Measurements from ENCODE around the gene BTBD9. TPM values are rescaled to one million over a fixed set of nuclear protein-coding genes. Genes with fewer than 3 reads are reported as not detected.

The BTBD9 gene
- total and polyA plus RNA-seq, 2 of the 13 experiments (the other 11 are each of a cell fraction or from before 2014, with no cell fraction given), result 1.2 to 3.0 TPM

DNA sequence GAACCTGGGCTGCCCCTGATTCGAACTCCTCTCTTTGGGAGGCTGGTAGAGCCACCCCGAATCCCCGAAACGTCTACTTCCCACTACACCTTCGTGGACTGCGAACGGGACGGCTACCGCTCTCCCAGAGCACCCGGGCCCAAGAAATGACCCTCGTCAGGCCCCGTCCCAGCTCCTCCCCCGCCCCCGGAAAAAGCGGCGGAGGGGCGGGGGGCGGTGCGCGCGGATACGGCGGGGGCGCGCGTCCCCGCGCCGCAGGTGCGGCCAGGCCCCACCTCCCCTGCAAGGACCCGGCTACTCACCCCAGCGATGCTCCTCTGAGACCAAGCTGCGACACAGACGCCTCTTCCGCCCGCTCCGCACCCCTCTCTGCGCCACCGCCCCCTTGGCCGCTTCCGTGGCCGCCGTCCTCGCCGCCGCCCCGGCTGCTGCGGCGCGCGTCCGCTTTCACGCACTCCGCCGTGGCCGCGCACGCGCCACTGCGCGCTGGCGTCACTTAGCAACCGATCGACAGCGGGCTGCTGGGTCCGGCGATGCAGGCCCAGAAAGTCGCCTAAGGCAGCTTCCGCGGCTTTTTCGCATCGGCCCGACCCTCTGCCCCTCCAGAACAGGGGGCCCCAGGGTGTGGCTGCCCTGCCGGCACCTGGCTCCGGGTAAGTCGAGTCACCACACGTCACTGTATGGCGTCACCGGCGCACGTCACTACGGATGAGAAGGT is at the start of gene BTBD9 (continued):
- TF ChIP-seq ZBED4 (CRISPR knock-in tag; IDR thresholded peaks at IDR 0.05; ENCODE audit: borderline replicate concordance) (0 out of 2 replicates have a peak, but pooled peaks have one; percentile 15), ZNF121 (CRISPR knock-in tag; IDR thresholded peaks at IDR 0.05) (no peak), ZNF460 (CRISPR knock-in tag; IDR thresholded peaks at IDR 0.05; ENCODE audit: borderline replicate concordance) (no peak), ZNF569 (CRISPR knock-in tag; IDR thresholded peaks at IDR 0.05; ENCODE audit: borderline replicate concordance) (no peak), TBX2 (CRISPR knock-in tag; IDR thresholded peaks at IDR 0.05; ENCODE audit: borderline replicate concordance) (peak; percentile 70), GATA4 (IDR thresholded peaks at IDR 0.05; ENCODE audit: borderline replicate concordance, low read depth) (no peak), ZNF292 (CRISPR knock-in tag; IDR thresholded peaks at IDR 0.05; ENCODE audit: borderline replicate concordance, low read depth) (no peak), SP140L (CRISPR knock-in tag; IDR thresholded peaks at IDR 0.05; ENCODE audit: borderline replicate concordance) (no peak), SRF (IDR thresholded peaks at IDR 0.05; ENCODE audit: low read depth, low read length) (no peak), ZNF224 (CRISPR knock-in tag; IDR thresholded peaks at IDR 0.05) (no peak), FOXK1 (CRISPR knock-in tag; IDR thresholded peaks at IDR 0.05; ENCODE audit: borderline replicate concordance, low read depth) (no peak), AGO1 (IDR thresholded peaks at IDR 0.05; ENCODE audit: low read depth, low read length, poor library complexity, severe bottlenecking) (peak; percentile 32), MTF2 (CRISPR knock-in tag; IDR thresholded peaks at IDR 0.05; ENCODE audit: borderline replicate concordance) (0 out of 2 replicates have a peak, but pooled peaks have one; percentile 27), JUN (CRISPR knock-in tag; IDR thresholded peaks at IDR 0.05) (no peak), SATB2 (CRISPR knock-in tag; IDR thresholded peaks at IDR 0.05) (peak; percentile 22; the same call in 1 of the 2 replicates), ZNF276 (CRISPR knock-in tag; IDR thresholded peaks at IDR 0.05; ENCODE audit: low read depth) (peak; percentile 21; the same call in 1 of the 2 replicates)
